ENCODE measurements around the gene PALM. TPM values are rescaled to one million over a fixed set of nuclear protein-coding genes. Genes with fewer than 3 reads are reported as not detected.
"Not testable (repeated sequence)": the region's sequence is repeated elsewhere in the genome, so short reads cannot be mapped to it uniquely, and the experiment has no call there.

PALM gene
- 14.3 and 23.0 TPM in 2 replicates for total RNA-seq

- DNase-seq (ENCODE audit: low read depth, low spot score) = no peak
These were observed at the start of gene PALM for GRCh38 chr19:708154-709143. TSS of gene PALM (plus strand) at chr19:708935. CDS start at chr19:709147, 212 bp downstream.

GRCh38 chr19:660793-661426, 47.8 kb upstream of the PALM start:
- DNase-seq (ENCODE audit: low read depth, low spot score) = no peak

- DNase-seq (ENCODE audit: low read depth, low spot score) = no peak
These were observed 47.1 kb upstream of the PALM start for GRCh38 chr19:661427-662196.

- DNase-seq (ENCODE audit: low read depth, low spot score) = no peak
These were observed 46.4 kb upstream of the PALM start for GRCh38 chr19:662207-662961.

GRCh38 chr19:662962-663681, 45.6 kb upstream of the PALM start, which contains the start of gene RNF126:
TSS of gene RNF126 (minus strand) at chr19:663214. CDS start at chr19:663121, 93 bp downstream.
- peak; percentile 63 for DNase-seq (ENCODE audit: low read depth, low spot score)

GRCh38 chr19:663682-664117, 45.0 kb upstream of the PALM start:
- no peak for DNase-seq (ENCODE audit: low read depth, low spot score)

- DNase-seq (ENCODE audit: low read depth, low spot score) = peak; percentile 20
These were observed 43.8 kb upstream of the PALM start for GRCh38 chr19:664913-665443.

GRCh38 chr19:666985-667573, 41.7 kb upstream of the PALM start:
- not testable (repeated sequence) for DNase-seq (ENCODE audit: low read depth, low spot score)

GRCh38 chr19:668675-669434, 39.9 kb upstream of the PALM start:
- DNase-seq (ENCODE audit: low read depth, low spot score) = not testable (repeated sequence)

GRCh38 chr19:670609-671075, 38.1 kb upstream of the PALM start:
- DNase-seq (ENCODE audit: low read depth, low spot score) = no peak

- DNase-seq (ENCODE audit: low read depth, low spot score) = no peak
These were observed 34.2 kb upstream of the PALM start for GRCh38 chr19:674282-675151.

- no peak for DNase-seq (ENCODE audit: low read depth, low spot score)
These were observed 32.8 kb upstream of the PALM start for GRCh38 chr19:676007-676338.

- DNase-seq (ENCODE audit: low read depth, low spot score) = no peak
These were observed 32.2 kb upstream of the PALM start, which contains the start of gene FSTL3 for GRCh38 chr19:676339-677105. TSS of gene FSTL3 (plus strand) at chr19:676392. CDS start at chr19:676424, 32 bp downstream.

- peak; percentile 13 for DNase-seq (ENCODE audit: low read depth, low spot score)
These were observed 31.5 kb upstream of the PALM start for GRCh38 chr19:677201-677600.

- no peak for DNase-seq (ENCODE audit: low read depth, low spot score)
These were observed 30.9 kb upstream of the PALM start for GRCh38 chr19:677601-678436.

Measured in pulmonary artery endothelial cell (primary cell).